SK-N-SH treated with all-trans-retinoic acid at 6 μM for 48 hours (cell line): ENCODE data around the gene UNC45A.

ENCODE experiments used
- ATAC-seq: fragments of 200-7000 bp; cut with Tn5 transposase; 3 replicates; pipeline ENCODE4 v1.9.1; 2020; ENCODE audit warnings: mild to moderate bottlenecking, moderate library complexity
- ARNTL ChIP-seq: fragments of 450-650 bp; formaldehyde crosslinking; IDR thresholded peaks from 2 replicates; pipeline ENCODE4 v1.5.0; 2020; ENCODE audit warnings: low read depth, mild to moderate bottlenecking, moderate library complexity, borderline replicate concordance
- BACH2 ChIP-seq: fragments of 250-450 bp; sonication (Bioruptor Pico); IDR thresholded peaks from 2 replicates; pipeline ENCODE4 v1.9.0; 2021; ENCODE audit warnings: mild to moderate bottlenecking, borderline replicate concordance
- CREB5 ChIP-seq: fragments of 250-450 bp; sonication (Bioruptor Pico); IDR thresholded peaks from 2 replicates; pipeline ENCODE4 v1.5.1; 2020; ENCODE audit warnings: low read depth, mild to moderate bottlenecking, moderate library complexity
- CSDC2 ChIP-seq: fragments of 250-450 bp; sonication (Bioruptor Pico); IDR thresholded peaks from 2 replicates; pipeline ENCODE4 v1.5.0; 2020; ENCODE audit warnings: mild to moderate bottlenecking, moderate library complexity
- CSRNP3 ChIP-seq: fragments of 250-450 bp; sonication (Bioruptor Pico); IDR thresholded peaks from 2 replicates; pipeline ENCODE4 v1.5.1; 2021; ENCODE audit warnings: mild to moderate bottlenecking, moderate library complexity
- ESRRG ChIP-seq: fragments of 250-450 bp; sonication (Bioruptor Pico); IDR thresholded peaks from 2 replicates; pipeline ENCODE4 v1.6.1; 2021; ENCODE audit warnings: mild to moderate bottlenecking
- GLIS3 ChIP-seq: fragments of 250-450 bp; sonication (Bioruptor Pico); IDR thresholded peaks from 2 replicates; pipeline ENCODE4 v1.5.0; 2020; ENCODE audit warnings: mild to moderate bottlenecking, moderate library complexity
- ISL1 ChIP-seq: fragments of 250-450 bp; sonication (Bioruptor Pico); IDR thresholded peaks from 2 replicates; pipeline ENCODE4 v2.1.2; 2022; ENCODE audit warnings: mild to moderate bottlenecking, moderate library complexity
- OSR1 ChIP-seq: fragments of 250-450 bp; sonication (Bioruptor Pico); IDR thresholded peaks from 2 replicates; pipeline ENCODE4 v1.8.0; 2022; ENCODE audit warnings: moderate library complexity, mild to moderate bottlenecking, inconsistent platforms
- POU6F1 ChIP-seq: fragments of 250-450 bp; sonication (Bioruptor Pico); IDR thresholded peaks from 2 replicates; pipeline ENCODE4 v1.8.0; 2021; ENCODE audit warnings: low read depth, mild to moderate bottlenecking, moderate library complexity, borderline replicate concordance
- PPARA ChIP-seq: fragments of 250-450 bp; sonication (Bioruptor Pico); IDR thresholded peaks from 2 replicates; pipeline ENCODE4 v1.5.0; 2020; ENCODE audit warnings: mild to moderate bottlenecking, borderline replicate concordance
- RARB ChIP-seq: fragments of 250-450 bp; sonication (Bioruptor Pico); IDR thresholded peaks from 2 replicates; pipeline ENCODE4 v1.8.0; 2021; ENCODE audit warnings: mild to moderate bottlenecking, moderate library complexity
- SNAI2 ChIP-seq: fragments of 250-450 bp; sonication (Bioruptor Pico); IDR thresholded peaks from 2 replicates; pipeline ENCODE4 v1.5.0; 2020; ENCODE audit warnings: mild to moderate bottlenecking, moderate library complexity
- TCF4 ChIP-seq: fragments of 250-450 bp; sonication (Bioruptor Pico); IDR thresholded peaks from 2 replicates; pipeline ENCODE4 v1.8.0; 2021; ENCODE audit warnings: mild to moderate bottlenecking, moderate library complexity, borderline replicate concordance
- TOX ChIP-seq: fragments of 250-450 bp; sonication (Bioruptor Pico); IDR thresholded peaks from 2 replicates; pipeline ENCODE4 v1.8.0; 2021; ENCODE audit warnings: mild to moderate bottlenecking, moderate library complexity, borderline replicate concordance
- TSHZ2 ChIP-seq: fragments of 250-450 bp; sonication (Bioruptor Pico); IDR thresholded peaks from 2 replicates; pipeline ENCODE4 v1.5.0; 2020; ENCODE audit warnings: mild to moderate bottlenecking, moderate library complexity
- ZC3H10 ChIP-seq: fragments of 250-450 bp; sonication (Bioruptor Pico); IDR thresholded peaks from 2 replicates; pipeline ENCODE4 v1.5.1; 2021; ENCODE audit warnings: mild to moderate bottlenecking, moderate library complexity
- ZFP3 ChIP-seq: fragments of 250-450 bp; sonication (Bioruptor Pico); IDR thresholded peaks from 2 replicates; pipeline ENCODE4 v1.5.0; 2020; ENCODE audit warnings: mild to moderate bottlenecking, moderate library complexity
- ZFP30 ChIP-seq: fragments of 450-650 bp; formaldehyde crosslinking; IDR thresholded peaks from 2 replicates; pipeline ENCODE4 v1.5.0; 2022; ENCODE audit warnings: mild to moderate bottlenecking, moderate library complexity
- ZNF565 ChIP-seq: fragments of 450-650 bp; formaldehyde crosslinking; conservative IDR thresholded peaks from 2 replicates; pipeline ENCODE4 v1.5.0; 2020; ENCODE audit warnings: low read depth, mild to moderate bottlenecking, moderate library complexity
- ZNF70 ChIP-seq: fragments of 450-650 bp; formaldehyde crosslinking; IDR thresholded peaks from 2 replicates; pipeline ENCODE4 v1.5.0; 2020; ENCODE audit warnings: mild to moderate bottlenecking, moderate library complexity
- ZNF8 ChIP-seq: fragments of 450-650 bp; formaldehyde crosslinking; IDR thresholded peaks from 2 replicates; pipeline ENCODE4 v1.5.0; 2020; ENCODE audit warnings: mild to moderate bottlenecking, moderate library complexity

The UNC45A gene

GRCh38 chr15:90915216-90915807 is 19.8 kb upstream of the UNC45A start:
- ATAC-seq: no peak
- no peak for TF ChIP-seq TSHZ2
- TF ChIP-seq ISL1: no peak
- TF ChIP-seq SNAI2 (CRISPR knock-in tag): no peak
- no peak for TF ChIP-seq TCF4 (CRISPR knock-in tag)
- TF ChIP-seq ARNTL (CRISPR knock-in tag): no peak
- TF ChIP-seq RARB (CRISPR knock-in tag): no peak
- no peak for TF ChIP-seq ZNF565 (CRISPR knock-in tag)
- TF ChIP-seq ESRRG: no peak
- no peak for TF ChIP-seq ZNF70 (CRISPR knock-in tag)
- TF ChIP-seq ZNF8 (CRISPR knock-in tag): no peak
- no peak for TF ChIP-seq POU6F1 (CRISPR knock-in tag)
- TF ChIP-seq GLIS3 (CRISPR knock-in tag): no peak
- TF ChIP-seq ZFP30 (CRISPR knock-in tag): no peak
- TF ChIP-seq TOX (CRISPR knock-in tag): no peak
- TF ChIP-seq CREB5 (CRISPR knock-in tag): no peak
- no peak for TF ChIP-seq CSDC2 (CRISPR knock-in tag)
- no peak for TF ChIP-seq ZC3H10 (CRISPR knock-in tag)
- no peak for TF ChIP-seq CSRNP3 (CRISPR knock-in tag)

- ATAC-seq: no peak
- TF ChIP-seq CSDC2 (CRISPR knock-in tag) (no peak), POU6F1 (CRISPR knock-in tag) (no peak), CREB5 (CRISPR knock-in tag) (no peak), TSHZ2 (no peak), ARNTL (CRISPR knock-in tag) (no peak), ESRRG (no peak), ISL1 (no peak), OSR1 (CRISPR knock-in tag) (no peak), ZFP30 (CRISPR knock-in tag) (no peak), CSRNP3 (CRISPR knock-in tag) (no peak), ZNF70 (CRISPR knock-in tag) (no peak), ZNF8 (CRISPR knock-in tag) (no peak), ZFP3 (CRISPR knock-in tag) (no peak), BACH2 (no peak), ZC3H10 (CRISPR knock-in tag) (no peak), PPARA (CRISPR knock-in tag) (no peak)
These were observed 19.2 kb upstream of the UNC45A start for GRCh38 chr15:90915808-90916440.
